HFF-Myc (cell line): ENCODE data around the gene DEUP1.

Experiments used
- DNase-seq: peaks from one replicate; pipeline ENCODE4 v3.0.0-alpha.2; 2011; ENCODE audit warnings: low read depth; ENCODE audit errors: extremely low read depth
- H3K4me3 ChIP-seq: replicated peaks from 2 replicates; pipeline ENCODE4 v1.5.1; 2011; ENCODE audit warnings: low read depth, mild to moderate bottlenecking, control low read depth, low read length
- CTCF ChIP-seq: IDR thresholded peaks from 2 replicates; pipeline ENCODE4 v1.5.1; 2012; ENCODE audit warnings: mild to moderate bottlenecking, low read depth, low read length, control low read depth; ENCODE audit errors: missing control alignments

The DEUP1 gene

GRCh38 chr11:93468290-93468689 lies 137.7 kb downstream of the DEUP1 start:
- no peak overlapping the region for H3K4me3 ChIP-seq
- no peak for DNase-seq
- TF ChIP-seq CTCF = no peak

GRCh38 chr11:93474123-93474522 lies 143.6 kb downstream of the DEUP1 start:
- no peak for TF ChIP-seq CTCF
- H3K4me3 ChIP-seq = no peak overlapping the region
- no peak for DNase-seq

DNA sequence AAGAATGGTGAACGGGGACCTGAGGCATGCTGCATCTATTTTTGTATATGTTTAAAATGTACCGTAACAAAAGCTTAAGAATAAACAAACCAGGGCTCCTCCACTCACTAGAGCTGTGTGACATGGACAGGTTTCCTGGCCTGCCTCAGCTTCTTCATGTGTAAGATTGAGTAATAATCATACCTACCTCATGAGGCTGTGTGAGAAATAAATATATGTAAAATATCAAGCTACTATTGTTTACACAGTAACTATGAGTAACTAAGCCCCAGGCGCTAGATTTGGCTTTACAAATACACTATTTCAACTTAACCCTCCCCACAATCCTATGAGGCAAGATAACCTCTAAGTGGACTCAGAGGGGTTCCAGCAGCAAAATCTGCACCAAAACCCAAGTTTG lies 146.3 kb downstream of the DEUP1 start:
- TF ChIP-seq CTCF = no peak
- H3K4me3 ChIP-seq = no peak overlapping the region
- DNase-seq = no peak

DNA sequence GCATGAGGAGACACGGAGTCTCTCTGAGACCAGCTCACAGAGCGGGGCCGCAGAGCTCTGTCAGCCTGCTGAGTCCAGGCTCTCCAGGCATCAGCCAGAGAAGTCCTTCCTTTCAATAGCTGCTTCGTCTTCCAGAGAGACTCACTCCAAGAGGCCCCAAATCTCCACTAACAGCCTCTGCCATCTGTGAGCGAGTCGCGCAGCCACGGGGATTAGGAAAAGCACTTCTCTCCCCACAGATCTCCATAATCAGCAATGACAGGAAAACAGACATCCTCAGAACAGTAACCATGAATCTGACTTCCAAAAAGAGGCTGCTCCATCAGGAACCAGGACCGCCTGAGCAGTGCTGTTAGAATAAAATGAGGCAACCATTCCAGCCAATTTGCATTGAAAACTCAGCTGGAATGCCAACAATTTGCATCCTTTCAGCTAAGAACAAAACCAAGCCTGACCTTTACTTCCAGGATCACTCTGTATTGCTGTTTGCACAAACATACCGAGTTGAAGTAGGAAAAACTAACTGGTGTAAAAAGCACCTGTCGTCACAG lies 147.2 kb downstream of the DEUP1 start:
- TF ChIP-seq CTCF = no peak
- no peak for DNase-seq
- H3K4me3 ChIP-seq = no peak overlapping the region

DNA sequence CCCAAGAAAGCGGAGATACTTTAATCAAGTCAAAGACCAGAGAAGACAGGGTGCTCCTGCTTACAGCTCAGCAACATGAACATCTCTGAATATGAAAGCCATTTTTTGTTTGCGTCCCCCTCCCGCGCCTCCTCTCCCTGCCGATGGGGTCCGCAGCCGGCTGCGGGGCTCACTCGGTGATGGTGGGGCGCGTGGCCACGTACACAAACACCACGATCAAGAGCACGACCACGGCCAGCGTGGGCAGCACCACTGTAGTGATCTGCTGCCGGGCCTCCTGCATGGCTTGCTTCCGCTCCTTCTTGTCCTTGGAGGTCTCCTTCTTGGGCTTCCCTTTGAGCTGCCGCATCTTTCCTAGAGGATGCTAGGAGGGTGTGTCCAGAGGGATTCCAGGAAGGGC lies 148.3 kb downstream of the DEUP1 start:
- no peak for TF ChIP-seq CTCF
- DNase-seq = no peak

DNA sequence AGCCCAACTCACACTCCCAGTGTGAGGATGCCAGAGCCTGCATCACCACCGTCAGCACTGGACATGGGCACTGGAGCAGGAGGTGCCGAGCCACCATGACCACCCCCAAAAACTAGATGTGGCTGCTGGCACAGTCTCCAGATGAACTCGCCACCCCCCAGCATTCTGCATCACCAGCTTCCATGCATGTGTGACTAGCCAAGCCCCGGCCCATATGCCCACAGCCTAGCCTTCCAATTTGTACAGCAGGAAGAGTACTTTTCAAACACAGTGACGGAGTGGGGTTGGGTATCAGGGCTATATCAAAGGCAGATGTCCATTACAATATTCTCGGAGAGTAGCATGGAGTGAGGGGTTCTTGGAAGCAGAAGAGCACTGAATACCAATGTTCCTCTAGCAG lies 149.7 kb downstream of the DEUP1 start:
- DNase-seq = no peak
- TF ChIP-seq CTCF = no peak
- H3K4me3 ChIP-seq = no peak overlapping the region

More for the DNA sequence above, 148.3 kb downstream of the DEUP1 start:
- no peak overlapping the region for H3K4me3 ChIP-seq

GRCh38 chr11:93480756-93481155 lies 150.2 kb downstream of the DEUP1 start:
- DNase-seq = no peak
- TF ChIP-seq CTCF = no peak
- no peak overlapping the region for H3K4me3 ChIP-seq
